Spinal cord (tissue), 10 donors: ENCODE data around the gene GBGT1. TPM values are rescaled to one million over a fixed set of nuclear protein-coding genes. Genes with fewer than 3 reads are reported as not detected.
"Not testable (repeated sequence)": the region's sequence is repeated elsewhere in the genome, so short reads cannot be mapped to it uniquely, and the experiment has no call there.

Source experiments
- DNase-seq, 6 donors: peaks; one replicate each; pipeline versions ENCODE4 v3.0.0 to v3.0.0-alpha.2; 2013 to 2015; ENCODE audit warnings: low spot score in 6 of 6, low read depth in 4 of 6
- H3K27ac ChIP-seq: one replicate; pipeline ENCODE4 v1.5.1; 2013; ENCODE audit warnings: low read depth, low read length, control low read depth
- H3K27me3 ChIP-seq: one replicate; pipeline ENCODE4 v1.6.1; 2013; ENCODE audit warnings: low read length; ENCODE audit not compliant: control insufficient read depth, insufficient read depth
- H3K36me3 ChIP-seq: one replicate; pipeline ENCODE4 v1.6.1; 2013; ENCODE audit warnings: low read length; ENCODE audit not compliant: control insufficient read depth, insufficient read depth
- H3K4me1 ChIP-seq: one replicate; pipeline ENCODE4 v1.6.1; 2013; ENCODE audit warnings: low read length; ENCODE audit not compliant: control insufficient read depth, insufficient read depth
- H3K4me3 ChIP-seq: one replicate; pipeline ENCODE4 v1.5.1; 2013; ENCODE audit warnings: low read depth, low read length, control low read depth
- H3K9me3 ChIP-seq: one replicate; pipeline ENCODE4 v1.6.1; 2013; ENCODE audit warnings: low read length; ENCODE audit not compliant: control insufficient read depth, insufficient read depth
- WGBS: methylation state at CpG from one replicate; pipeline ENCODE4 v1.1.5; 2013; ENCODE audit warnings: missing lambda C conversion rate; ENCODE audit not compliant: insufficient coverage; 5-methylcytosine and 5-hydroxymethylcytosine counted together
- polyA plus RNA-seq, 2 donors: library from polyadenylated mRNA; unstranded; fragments of 120-200 nt; gene quantifications; one replicate each; pipeline ENCODE4 v1.2.1, GENCODE V29; 2013; ENCODE audit not compliant: insufficient read length in 2 of 2
- total RNA-seq, 2 donors: library from RNA; depleted of rRNA in 1 of 2; stranded (reverse); fragments of 120-200 nt in 1 of 2; fragments of >200 nt in 1 of 2; gene quantifications; one replicate each; pipeline versions ENCODE4 v1.2.3 to v1.2.4, GENCODE V29; 2013 to 2014
- donor health status: healthy.

GBGT1 gene
- total and polyA plus RNA-seq, 4 donors = 3.9 to 8.6 (median 6.0) TPM

GRCh38 chr9:133205996-133206931 is 42.5 kb upstream of the GBGT1 start:
- H3K4me3 ChIP-seq = no peak overlapping the region
- no peaks in the 10 kb centered on the region for H3K36me3 ChIP-seq
- 81% methylated on average over 35 of the region's 35 CpGs for WGBS
- no peaks in the 10 kb centered on the region for H3K9me3 ChIP-seq
- DNase-seq = no peak
- H3K27me3 ChIP-seq = no peaks in the 10 kb centered on the region
- H3K27ac ChIP-seq = no peak overlapping the region
- no peaks in the 10 kb centered on the region for H3K4me1 ChIP-seq

- 72% methylated on average over 12 of the region's 14 CpGs for WGBS
- not testable (repeated sequence) for H3K9me3 ChIP-seq, DNase-seq, H3K4me3 ChIP-seq, H3K27ac ChIP-seq, H3K27me3 ChIP-seq, H3K4me1 ChIP-seq, H3K36me3 ChIP-seq
Observed at GRCh38 chr9:133205481-133205887, 41.8 kb upstream of the GBGT1 start.

- Histone ChIP-seq H3K4me3 (no peak overlapping the region), H3K27me3 (peaks cover 1% of the 10 kb centered on the region), H3K9me3 (no peaks in the 10 kb centered on the region), H3K4me1 (peaks cover under 1% of the 10 kb centered on the region), H3K27ac (no peak overlapping the region), H3K36me3 (no peaks in the 10 kb centered on the region)
- 79% methylated on average over 6 of the region's 8 CpGs for WGBS
- DNase-seq = no peak
Observed at GRCh38 chr9:133204993-133205336, 41.3 kb upstream of the GBGT1 start.

GRCh38 chr9:133204335-133204992 is 40.8 kb upstream of the GBGT1 start:
- 89% methylated on average over 16 of the region's 17 CpGs for WGBS
- no peaks in the 10 kb centered on the region for H3K36me3 ChIP-seq
- no peak overlapping the region for H3K27ac ChIP-seq
- H3K4me3 ChIP-seq = no peak overlapping the region
- peaks cover 6% of the 10 kb centered on the region for H3K4me1 ChIP-seq
- H3K27me3 ChIP-seq = peaks cover 2% of the 10 kb centered on the region
- H3K9me3 ChIP-seq = no peaks in the 10 kb centered on the region
- no peak for DNase-seq

GRCh38 chr9:133203506-133204075 is 39.9 kb upstream of the GBGT1 start:
- Histone ChIP-seq H3K4me1 (peaks cover 8% of the 10 kb centered on the region), H3K36me3 (no peaks in the 10 kb centered on the region), H3K9me3 (no peaks in the 10 kb centered on the region), H3K27ac (no peak overlapping the region), H3K4me3 (no peak overlapping the region), H3K27me3 (peaks cover 2% of the 10 kb centered on the region)
- no peak for DNase-seq
- 77% methylated on average over 9 of the region's 10 CpGs for WGBS

- Histone ChIP-seq H3K4me3 (no peak overlapping the region), H3K9me3 (no peaks in the 10 kb centered on the region), H3K27ac (no peak overlapping the region), H3K27me3 (peaks cover 2% of the 10 kb centered on the region), H3K36me3 (no peaks in the 10 kb centered on the region), H3K4me1 (peaks cover 8% of the 10 kb centered on the region)
- WGBS = 87% methylated on average over 10 of the region's 14 CpGs
- DNase-seq = no peak
Observed at GRCh38 chr9:133202688-133203453, 39.2 kb upstream of the GBGT1 start.

GRCh38 chr9:133202145-133202513 is 38.4 kb upstream of the GBGT1 start:
- peaks cover 2% of the 10 kb centered on the region for H3K27me3 ChIP-seq

GRCh38 chr9:133201424-133202144 is 37.9 kb upstream of the GBGT1 start:
- DNase-seq = no peak
- no peak overlapping the region for H3K27ac ChIP-seq
- peaks cover 8% of the 10 kb centered on the region for H3K4me1 ChIP-seq
- no peak overlapping the region for H3K4me3 ChIP-seq
- 89% methylated on average over 12 of the region's 13 CpGs for WGBS
- H3K9me3 ChIP-seq = no peaks in the 10 kb centered on the region
- H3K27me3 ChIP-seq = peaks cover 2% of the 10 kb centered on the region
- no peaks in the 10 kb centered on the region for H3K36me3 ChIP-seq

More at GRCh38 chr9:133202145-133202513, 38.4 kb upstream of the GBGT1 start:
- WGBS = 87% methylated on average over 11 of the region's 11 CpGs
- peaks cover 8% of the 10 kb centered on the region for H3K4me1 ChIP-seq
- no peaks in the 10 kb centered on the region for H3K9me3 ChIP-seq
- no peak overlapping the region for H3K4me3 ChIP-seq
- H3K36me3 ChIP-seq = no peaks in the 10 kb centered on the region
- no peak for DNase-seq
- no peak overlapping the region for H3K27ac ChIP-seq

- no peaks in the 10 kb centered on the region for H3K36me3 ChIP-seq
- H3K27ac ChIP-seq = no peak overlapping the region
- no peak for DNase-seq
- no peaks in the 10 kb centered on the region for H3K9me3 ChIP-seq
- WGBS = 90% methylated on average over 10 of the region's 17 CpGs
- H3K4me3 ChIP-seq = no peak overlapping the region
- peaks cover 2% of the 10 kb centered on the region for H3K27me3 ChIP-seq
- H3K4me1 ChIP-seq = peaks cover 8% of the 10 kb centered on the region
Observed at GRCh38 chr9:133200631-133201030, 36.9 kb upstream of the GBGT1 start.
